Head of caudate nucleus (tissue), 42 donors: ENCODE measurements around the gene CCR5.
"Not testable (repeated sequence)": the region's sequence is repeated elsewhere in the genome, so short reads cannot be mapped to it uniquely, and the experiment has no call there.

Experiments
- DNase-seq, 42 donors: peaks; one replicate each; pipeline versions ENCODE4 v3.0.0 to v3.0.0-alpha.2; 2020 to 2021; ENCODE audit warnings: mixed read lengths in 7 of 42
- intact Hi-C: fragments of 100-400 bp; cut with DNase I; formaldehyde crosslinking; loops from one replicate; pipeline ENCODE4 v1.15.0; 2022

CCR5 gene

DNA sequence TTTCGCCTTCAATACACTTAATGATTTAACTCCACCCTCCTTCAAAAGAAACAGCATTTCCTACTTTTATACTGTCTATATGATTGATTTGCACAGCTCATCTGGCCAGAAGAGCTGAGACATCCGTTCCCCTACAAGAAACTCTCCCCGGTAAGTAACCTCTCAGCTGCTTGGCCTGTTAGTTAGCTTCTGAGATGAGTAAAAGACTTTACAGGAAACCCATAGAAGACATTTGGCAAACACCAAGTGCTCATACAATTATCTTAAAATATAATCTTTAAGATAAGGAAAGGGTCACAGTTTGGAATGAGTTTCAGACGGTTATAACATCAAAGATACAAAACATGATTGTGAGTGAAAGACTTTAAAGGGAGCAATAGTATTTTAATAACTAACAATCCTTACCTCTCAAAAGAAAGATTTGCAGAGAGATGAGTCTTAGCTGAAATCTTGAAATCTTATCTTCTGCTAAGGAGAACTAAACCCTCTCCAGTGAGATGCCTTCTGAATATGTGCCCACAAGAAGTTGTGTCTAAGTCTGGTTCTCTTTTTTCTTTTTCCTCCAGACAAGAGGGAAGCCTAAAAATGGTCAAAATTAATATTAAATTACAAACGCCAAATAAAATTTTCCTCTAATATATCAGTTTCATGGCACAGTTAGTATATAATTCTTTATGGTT, at the start of gene CCR5:
TSS of gene CCR5 (plus strand) at position 108 of the 680 bp plus-strand sequence. CDS start 1,957 bp downstream, outside the sequence.
- intact Hi-C loops: no loop called here
- no peak for DNase-seq

DNA sequence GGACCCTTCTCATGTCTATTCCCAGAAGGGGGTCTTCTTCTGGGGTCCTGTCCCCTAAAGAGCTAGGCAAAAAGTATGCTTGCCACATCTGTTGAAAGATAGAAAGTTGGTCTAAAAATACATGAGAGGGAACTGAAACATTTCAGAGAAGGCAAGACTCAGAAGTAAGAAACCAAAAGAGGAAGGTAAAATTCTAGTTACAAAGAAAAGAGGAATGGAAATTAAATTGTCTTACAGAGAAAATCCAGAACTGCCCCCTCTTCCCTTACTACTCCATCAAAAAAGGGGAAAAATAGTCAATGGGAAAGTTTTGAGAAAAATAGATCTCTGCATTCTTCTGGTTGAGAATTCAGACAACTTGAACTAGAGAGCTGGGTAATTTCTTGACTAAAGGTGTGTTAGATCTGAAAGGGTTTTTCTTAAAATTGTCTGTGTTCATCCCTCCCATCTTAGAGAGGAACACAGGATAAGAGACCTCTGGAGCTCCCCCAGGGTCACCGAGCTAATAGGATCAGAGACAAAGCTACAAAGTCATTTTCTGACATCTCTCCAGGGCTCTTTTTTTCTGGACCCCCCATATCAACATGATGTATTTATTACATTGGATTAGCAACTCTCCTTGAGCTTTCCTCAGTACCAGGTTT, 49.2 kb upstream of the CCR5 start:
- no peak for DNase-seq
- intact Hi-C loops: no loop called here

DNA sequence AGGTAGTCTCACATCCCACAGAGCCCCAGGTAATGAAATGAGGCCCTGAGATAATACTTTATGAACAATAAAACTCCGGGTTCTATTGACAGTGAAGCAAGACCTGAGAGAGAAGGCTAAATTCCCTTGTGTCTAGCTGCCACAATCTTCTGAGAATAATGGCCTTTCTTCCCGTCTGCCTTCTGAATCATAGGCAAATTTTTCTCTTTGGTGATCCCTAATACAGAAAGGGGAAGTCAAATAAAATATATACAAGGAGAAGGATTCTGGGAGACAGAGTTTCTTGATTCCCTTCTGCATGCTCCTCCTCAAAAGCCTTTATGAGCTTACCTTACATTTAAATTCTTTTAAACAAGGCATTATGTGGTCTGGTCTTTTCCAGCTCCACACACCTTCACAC, 46.7 kb upstream of the CCR5 start:
- DNase-seq: no peak
- intact Hi-C loops: no loop called here

DNA sequence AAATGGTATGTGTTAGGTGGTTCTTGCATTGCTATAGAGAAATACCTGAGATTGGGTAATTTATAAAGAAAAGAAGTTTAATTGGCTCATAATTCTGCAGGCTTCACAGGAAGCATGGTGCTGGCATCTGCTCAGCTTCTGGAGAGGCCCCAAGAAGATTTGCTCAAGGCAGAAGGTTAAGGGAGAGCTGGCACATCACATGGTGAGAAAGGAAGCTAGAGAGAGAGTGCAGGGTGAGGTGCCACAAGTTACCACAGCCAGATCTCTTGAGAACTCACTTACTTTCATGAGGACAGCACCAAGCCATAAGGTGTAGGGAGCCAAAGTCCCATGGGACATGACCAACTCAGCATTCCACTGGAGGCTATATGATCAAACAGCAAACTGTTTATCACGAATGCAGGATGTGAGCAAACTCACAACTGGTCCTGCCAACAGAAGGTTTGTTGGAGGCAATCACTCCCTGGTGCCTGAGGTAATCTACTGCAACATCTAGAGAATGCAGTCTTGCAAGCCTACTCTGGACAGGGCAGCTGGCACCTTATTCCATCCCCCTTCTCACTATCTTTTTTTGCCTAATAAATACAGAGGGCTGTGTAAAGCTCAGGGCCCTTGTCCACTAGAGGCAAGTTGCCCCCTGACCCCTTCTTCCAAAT, 45.0 kb upstream of the CCR5 start:
- DNase-seq: no peak
- intact Hi-C loops: no loop called here

DNA sequence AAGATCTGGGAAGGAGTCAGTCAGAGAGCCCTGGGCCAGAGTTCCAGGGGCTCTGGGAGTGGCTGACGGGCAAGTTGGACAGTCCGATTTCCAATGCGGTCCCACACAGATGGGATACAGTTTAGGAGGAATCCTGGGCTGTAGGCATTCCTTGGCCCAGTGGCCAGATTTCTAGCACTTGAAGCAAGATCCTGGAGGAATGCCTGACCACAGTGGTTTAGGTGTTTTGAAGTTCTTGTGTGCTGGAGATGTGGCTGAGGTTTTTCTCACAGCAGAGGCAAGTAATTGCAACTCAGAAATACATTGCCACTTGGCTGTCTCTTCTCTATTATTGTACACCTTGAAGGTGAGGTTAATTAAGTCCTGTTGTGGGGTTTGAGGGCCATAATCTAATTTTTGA, 40.1 kb upstream of the CCR5 start:
- intact Hi-C loops: not testable (repeated sequence)

DNA sequence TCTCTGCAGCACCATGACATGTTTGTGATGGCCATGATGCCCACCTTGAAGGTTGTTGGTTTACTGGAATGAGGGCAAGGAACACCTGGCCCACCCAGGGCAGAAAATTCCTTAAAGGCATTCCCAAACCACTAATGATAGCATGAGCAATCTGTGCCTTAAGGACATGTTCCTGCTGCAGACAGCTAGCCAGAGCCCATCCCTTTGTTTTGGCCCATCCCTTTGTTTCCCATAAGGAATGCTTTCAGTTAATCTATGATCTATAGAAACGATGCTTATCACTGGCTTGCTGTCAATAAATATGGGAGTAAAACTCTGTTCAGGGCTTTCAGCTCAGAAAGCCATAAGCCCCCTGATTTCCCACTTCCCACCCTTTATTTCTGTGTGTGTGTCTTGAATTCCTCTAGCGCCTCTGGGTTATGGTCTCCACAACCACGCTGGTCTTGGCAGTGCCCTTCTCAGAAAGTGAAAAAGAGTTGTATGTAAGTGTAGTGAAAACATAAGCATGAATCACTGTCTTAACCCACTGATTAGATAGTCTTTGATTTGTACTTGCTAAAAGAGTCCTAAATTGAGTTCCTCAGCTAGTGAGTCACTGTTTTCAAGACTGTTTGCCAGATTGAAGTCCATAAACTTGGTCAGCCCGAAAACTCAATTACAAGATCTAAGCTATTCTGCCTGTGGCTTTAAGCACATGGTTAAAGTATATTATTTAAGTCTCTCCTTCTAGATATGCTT, 35.8 kb upstream of the CCR5 start:
- intact Hi-C loops: no loop called here
- no peak for DNase-seq

More for the DNA sequence above, 40.1 kb upstream of the CCR5 start:
- not testable (repeated sequence) for DNase-seq

DNA sequence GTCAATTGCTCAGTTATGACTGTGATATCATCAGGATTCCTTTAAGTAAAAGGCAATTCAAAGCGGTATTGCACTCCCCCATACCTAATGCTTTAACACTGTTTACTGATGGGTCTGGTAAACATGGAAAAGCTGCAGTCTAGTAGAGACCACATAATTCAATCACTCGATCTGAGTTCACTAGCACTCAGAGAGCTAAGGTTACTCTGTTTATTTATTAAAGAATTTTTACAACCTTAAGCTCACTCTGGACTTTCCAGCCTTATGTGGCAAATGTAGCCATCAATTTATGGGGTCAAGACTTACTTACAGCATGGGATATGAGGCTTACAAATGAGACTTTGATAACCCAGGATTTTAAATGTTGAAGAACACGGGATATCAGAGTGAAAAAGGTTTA, 35.2 kb upstream of the CCR5 start:
- intact Hi-C loops: no loop called here
- DNase-seq: no peak

DNA sequence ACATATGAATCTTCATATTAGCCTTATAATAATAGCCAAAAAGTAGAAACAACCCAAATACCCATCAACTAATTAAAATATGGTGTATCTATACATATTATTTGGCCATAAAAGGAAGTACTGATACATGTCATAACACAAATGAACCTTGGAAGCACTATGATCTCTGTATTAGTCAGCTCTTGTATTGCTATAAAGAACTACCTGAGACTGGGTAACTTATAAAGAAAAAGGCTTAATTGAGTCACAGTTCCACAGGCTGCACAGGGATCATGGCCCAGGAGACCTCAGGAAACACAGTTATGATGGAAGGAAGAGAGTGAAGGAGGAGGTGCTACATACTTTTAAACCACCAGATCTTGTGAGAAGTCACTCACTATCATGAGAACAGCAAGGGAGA, 32.8 kb upstream of the CCR5 start:
- intact Hi-C loops: no loop called here

DNA sequence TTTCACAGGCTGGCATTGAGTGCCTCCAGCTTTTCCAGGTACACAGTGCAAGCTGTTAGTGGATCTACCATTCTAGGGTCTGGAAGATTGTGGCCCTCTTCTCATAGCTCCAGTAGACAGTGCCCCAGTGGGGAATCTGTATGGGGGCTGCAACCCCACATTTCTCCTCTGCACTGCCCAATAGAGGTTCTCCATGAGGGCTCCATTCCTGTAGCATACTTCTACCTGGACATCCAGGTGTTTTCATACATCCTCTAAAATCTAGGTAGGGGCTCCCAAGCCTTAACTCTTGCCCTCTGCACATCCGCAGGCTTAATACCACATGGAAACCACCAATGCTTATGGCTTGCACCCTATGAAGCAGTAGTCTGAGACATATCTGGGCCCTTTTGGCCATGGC, 31.9 kb upstream of the CCR5 start:
- intact Hi-C loops: no loop called here
- DNase-seq: no peak

More for the DNA sequence above, 32.8 kb upstream of the CCR5 start:
- no peak for DNase-seq

DNA sequence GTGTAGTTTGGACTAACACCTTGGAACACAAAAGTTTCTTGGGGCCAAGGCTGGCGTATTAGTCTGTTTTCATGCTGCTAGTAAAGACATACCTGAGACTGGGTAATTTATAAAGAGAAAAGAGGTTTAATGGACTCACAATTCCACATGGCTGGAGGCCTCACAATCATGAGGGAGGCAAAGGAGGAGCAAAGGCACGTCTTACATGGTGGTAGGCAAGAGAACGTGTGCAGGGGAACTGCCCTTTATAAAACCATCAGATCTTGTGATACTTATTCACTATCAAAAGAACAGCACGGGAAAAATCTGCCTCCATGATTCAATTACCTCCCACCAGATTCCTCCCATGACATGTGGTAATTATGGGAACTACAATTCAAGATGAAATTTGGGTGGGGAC, 26.3 kb upstream of the CCR5 start:
- intact Hi-C loops: no loop called here
- DNase-seq: no peak

DNA sequence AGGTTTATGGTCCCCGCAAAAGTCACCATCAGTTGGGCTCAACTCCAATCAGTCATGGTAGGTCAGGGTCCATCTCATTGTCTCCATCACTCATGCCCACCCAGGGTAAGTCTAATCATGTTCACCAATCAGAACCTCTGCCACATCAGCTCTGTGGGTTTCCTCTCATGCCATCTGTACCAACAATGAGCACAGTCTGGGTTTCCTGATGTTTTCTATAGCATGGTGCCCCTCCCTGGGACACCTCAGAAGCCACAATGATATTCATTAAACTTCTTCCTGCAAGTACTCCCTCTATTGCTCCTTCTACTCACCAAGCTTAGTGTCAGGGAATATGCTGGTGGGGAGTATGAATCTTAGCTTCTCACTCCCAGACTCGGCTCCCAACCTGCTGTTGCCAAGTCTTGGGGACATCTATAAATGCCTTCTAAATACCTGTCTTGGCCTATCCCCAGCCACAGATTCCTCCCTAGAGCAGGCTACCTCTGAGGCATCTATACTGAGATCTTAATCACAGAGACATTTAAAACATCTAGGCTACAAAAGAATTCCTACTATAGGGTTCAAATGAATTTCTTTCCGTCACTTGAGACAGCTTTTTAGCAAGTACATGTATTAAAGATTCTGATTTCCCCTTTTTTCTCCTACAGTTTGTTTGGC, 21.8 kb upstream of the CCR5 start:
- intact Hi-C loops: no loop called here

DNA sequence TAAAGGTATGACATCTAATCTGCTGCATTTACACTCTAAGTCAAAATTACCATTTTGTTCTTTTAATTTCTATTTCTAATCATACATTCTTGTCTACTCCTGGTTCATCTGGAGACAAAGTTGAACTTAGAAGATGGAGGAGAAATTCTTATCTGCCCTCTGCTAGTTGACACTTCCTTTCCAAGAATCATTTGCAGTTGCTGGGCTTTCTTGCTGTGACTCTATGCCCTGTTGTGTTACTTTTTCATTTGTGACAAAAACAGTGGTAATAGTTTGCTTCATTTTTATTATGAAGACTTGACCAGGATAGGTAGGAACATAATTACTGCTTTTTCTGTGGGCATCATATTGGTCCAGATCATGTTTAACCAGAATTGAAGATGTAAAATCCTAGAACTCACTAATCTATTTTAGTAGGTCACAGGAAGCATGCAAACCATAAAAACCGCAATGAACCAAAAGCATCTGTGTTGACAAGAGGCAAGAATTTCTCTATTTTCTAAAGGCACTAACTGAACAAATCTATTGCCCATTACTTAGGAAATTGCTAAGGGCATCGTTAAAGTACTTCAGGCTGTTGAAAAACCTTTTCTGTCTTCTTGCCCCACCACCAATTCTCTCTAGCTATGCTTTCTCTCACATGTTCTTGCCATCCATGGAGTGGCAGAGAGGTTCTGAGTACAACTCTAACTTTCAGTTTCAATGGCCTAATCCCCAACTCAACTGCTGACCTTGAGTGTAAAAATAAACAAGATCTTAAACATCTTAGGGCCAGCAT, 21.1 kb upstream of the CCR5 start:
- intact Hi-C loops: no loop called here
- no peak for DNase-seq

More for the DNA sequence above, 21.8 kb upstream of the CCR5 start:
- DNase-seq: no peak

DNA sequence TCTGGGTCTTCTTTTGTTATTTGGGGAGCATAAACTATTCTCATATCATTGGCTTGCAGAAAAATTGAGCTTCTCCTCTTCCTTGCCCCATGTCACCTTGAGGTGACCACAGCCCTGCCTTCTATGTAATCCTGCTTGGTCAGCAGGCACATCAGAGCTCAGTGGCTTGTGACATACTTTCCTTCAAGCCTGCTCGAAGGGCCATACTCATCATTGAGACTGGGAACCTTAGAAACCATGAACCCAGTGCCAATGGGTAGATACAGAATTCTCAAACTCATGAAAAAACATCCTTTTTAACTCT, 20.5 kb upstream of the CCR5 start:
- intact Hi-C loops: no loop called here
- no peak for DNase-seq

DNA sequence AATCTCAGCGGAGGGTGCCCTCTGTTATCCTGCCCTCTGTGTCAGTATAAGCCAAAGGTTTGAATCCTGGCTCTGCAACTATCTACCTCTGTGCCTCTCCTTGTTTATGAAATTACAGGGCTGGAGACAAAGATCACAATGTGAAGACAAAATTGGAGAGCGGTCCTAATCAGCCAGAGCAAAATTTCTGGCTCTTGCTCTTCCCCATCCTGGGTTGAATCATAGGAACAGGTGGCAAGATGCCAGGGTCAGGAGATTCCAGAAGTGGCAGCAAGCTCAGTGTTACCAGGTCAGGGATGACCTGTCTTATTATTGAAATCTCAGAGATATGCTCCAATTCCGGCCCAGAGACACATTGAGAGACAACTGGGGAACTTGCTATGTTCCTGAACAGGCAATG, 19.1 kb upstream of the CCR5 start:
- no peak for DNase-seq

DNA sequence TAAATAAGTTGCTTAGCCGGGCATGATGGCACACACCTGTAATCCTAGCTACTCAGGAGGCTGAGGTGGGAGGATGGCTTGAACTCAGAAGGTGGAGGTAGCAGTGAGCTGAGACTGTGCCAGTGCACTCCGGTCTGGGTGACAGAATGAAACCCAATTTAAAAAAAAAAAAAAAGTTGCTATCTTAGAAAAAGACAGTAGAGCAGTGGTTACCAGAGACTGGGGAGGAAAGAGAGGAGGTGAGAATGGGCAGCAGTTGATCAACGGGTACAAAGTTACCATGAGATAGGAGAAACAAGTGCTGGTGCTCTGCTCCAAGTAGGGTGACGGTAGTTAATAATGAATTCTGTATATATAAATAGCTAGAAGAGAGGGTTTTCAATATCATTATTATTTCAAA, 17.7 kb upstream of the CCR5 start:
- intact Hi-C loops: no loop called here
- peak in 1 of 42 donors; percentile 2 for DNase-seq

More for the DNA sequence above, 19.1 kb upstream of the CCR5 start:
- intact Hi-C loops: no loop called here

DNA sequence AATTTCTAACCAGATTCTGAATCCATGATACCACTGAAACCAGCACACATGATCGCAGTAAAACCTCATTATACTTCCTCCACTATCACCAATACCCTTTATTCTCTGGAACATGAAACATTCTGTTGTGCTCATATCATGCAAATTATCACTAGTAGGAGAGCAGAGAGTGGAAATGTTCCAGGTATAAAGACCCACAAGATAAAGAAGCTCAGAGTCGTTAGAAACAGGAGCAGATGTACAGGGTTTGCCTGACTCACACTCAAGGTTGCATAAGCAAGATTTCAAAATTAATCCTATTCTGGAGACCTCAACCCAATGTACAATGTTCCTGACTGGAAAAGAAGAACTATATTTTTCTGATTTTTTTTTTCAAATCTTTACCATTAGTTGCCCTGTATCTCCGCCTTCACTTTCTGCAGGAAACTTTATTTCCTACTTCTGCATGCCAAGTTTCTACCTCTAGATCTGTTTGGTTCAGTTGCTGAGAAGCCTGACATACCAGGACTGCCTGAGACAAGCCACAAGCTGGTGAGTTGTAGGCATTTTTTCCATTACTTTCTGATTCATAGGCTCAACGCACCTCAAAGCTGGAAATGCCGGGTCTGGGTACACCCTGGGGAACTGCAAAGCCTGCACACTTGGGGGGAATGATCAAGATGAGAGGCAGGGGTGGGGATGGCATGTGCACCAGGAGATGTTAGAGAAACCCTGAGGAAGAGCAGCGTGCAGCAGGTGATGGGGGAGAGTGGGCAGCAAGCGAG, 16.9 kb upstream of the CCR5 start, which contains the start of gene CCR2:
TSS of gene CCR2 (plus strand) at position 465 of the 764 bp plus-strand sequence. CDS start 3,417 bp downstream, outside the sequence.
- intact Hi-C loops: no loop called here
- DNase-seq: peak in 1 of 42 donors; percentile 20

DNA sequence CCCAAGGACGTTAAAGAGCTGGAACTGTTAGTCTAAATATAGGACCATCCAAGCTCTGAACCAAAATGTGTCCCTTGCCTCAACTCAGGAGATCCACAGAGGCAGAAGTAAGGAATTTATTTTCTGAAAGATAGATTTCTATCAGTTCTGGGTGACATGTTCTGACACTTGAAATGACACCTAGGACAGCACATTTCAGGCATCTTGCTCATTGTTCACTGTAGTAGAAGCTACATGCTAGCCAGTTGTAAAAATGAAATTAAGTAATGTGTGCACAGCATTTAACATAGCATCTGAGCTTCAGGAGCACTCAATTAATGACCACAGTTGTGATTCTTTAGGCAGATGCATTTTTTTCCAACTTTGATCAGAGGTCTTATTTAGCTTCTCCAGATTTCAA, 16.3 kb upstream of the CCR5 start:
- intact Hi-C loops: no loop called here
- DNase-seq: no peak

DNA sequence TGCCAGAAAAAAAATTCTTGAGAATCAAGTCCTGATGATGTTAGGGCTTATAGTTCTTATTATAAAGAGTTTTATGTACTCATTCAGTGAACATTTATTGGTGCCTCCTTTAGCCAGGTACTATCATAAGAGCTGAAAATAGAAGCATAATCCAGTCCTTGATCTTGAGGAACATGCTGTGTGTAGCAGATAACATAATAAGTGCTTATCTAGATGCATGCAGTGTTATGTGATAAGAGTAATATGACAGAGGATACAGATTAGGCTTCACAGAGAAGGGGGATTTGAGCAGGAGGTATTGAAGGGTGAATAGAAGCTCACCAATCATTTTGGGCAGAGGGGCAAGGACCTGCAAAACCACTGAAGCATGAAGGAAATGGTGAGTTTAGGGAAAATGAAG, 15.8 kb upstream of the CCR5 start:
- intact Hi-C loops: no loop called here

More for the DNA sequence above, 15.8 kb upstream of the CCR5 start:
- DNase-seq: no peak
